GM08714 (cell line): ENCODE measurements around the gene SORCS2.

Experiments
- H3K4me3 ChIP-seq: fragments of 200-500 bp; sonication (Bioruptor generic); 2 replicates; pipeline ENCODE4 v1.5.1; 2014; ENCODE audit warnings: mild to moderate bottlenecking, low read length, inconsistent platforms
- ZNF274 ChIP-seq: IDR thresholded peaks from 2 replicates; pipeline ENCODE4 v1.6.1; 2012; ENCODE audit warnings: mild to moderate bottlenecking, low read depth, low read length

The SORCS2 gene

GRCh38 chr4:7341491-7342222 lies 149.3 kb downstream of the SORCS2 start:
- no peak overlapping the region for H3K4me3 ChIP-seq
- no peak for TF ChIP-seq ZNF274

- no peak overlapping the region for H3K4me3 ChIP-seq
- no peak for TF ChIP-seq ZNF274
These were observed 150.1 kb downstream of the SORCS2 start for GRCh38 chr4:7342223-7343080.

GRCh38 chr4:7343081-7343655 lies 150.8 kb downstream of the SORCS2 start:
- no peak overlapping the region for H3K4me3 ChIP-seq

GRCh38 chr4:7343950-7344349 lies 151.6 kb downstream of the SORCS2 start:
- H3K4me3 ChIP-seq: no peak overlapping the region
- no peak for TF ChIP-seq ZNF274

More at GRCh38 chr4:7343081-7343655, 150.8 kb downstream of the SORCS2 start:
- no peak for TF ChIP-seq ZNF274

- TF ChIP-seq ZNF274: no peak
- no peak overlapping the region for H3K4me3 ChIP-seq
These were observed 152.4 kb downstream of the SORCS2 start for GRCh38 chr4:7344636-7345155.

- H3K4me3 ChIP-seq: no peak overlapping the region
- no peak for TF ChIP-seq ZNF274
These were observed 155.6 kb downstream of the SORCS2 start for GRCh38 chr4:7347981-7348380.

GRCh38 chr4:7348946-7349900 lies 156.9 kb downstream of the SORCS2 start:
- TF ChIP-seq ZNF274: no peak

GRCh38 chr4:7350396-7350795 lies 158.1 kb downstream of the SORCS2 start:
- H3K4me3 ChIP-seq: no peak overlapping the region
- no peak for TF ChIP-seq ZNF274

More at GRCh38 chr4:7348946-7349900, 156.9 kb downstream of the SORCS2 start:
- H3K4me3 ChIP-seq: no peak overlapping the region

GRCh38 chr4:7351014-7351413 lies 158.7 kb downstream of the SORCS2 start:
- no peak overlapping the region for H3K4me3 ChIP-seq
- no peak for TF ChIP-seq ZNF274

- H3K4me3 ChIP-seq: no peak overlapping the region
- no peak for TF ChIP-seq ZNF274
These were observed 160.1 kb downstream of the SORCS2 start for GRCh38 chr4:7352486-7352885.

GRCh38 chr4:7353046-7353790 lies 160.9 kb downstream of the SORCS2 start:
- H3K4me3 ChIP-seq: no peak overlapping the region
- no peak for TF ChIP-seq ZNF274

GRCh38 chr4:7353846-7354610 lies 161.7 kb downstream of the SORCS2 start:
- TF ChIP-seq ZNF274: no peak

More at GRCh38 chr4:7353846-7354610, 161.7 kb downstream of the SORCS2 start:
- no peak overlapping the region for H3K4me3 ChIP-seq
